Erythroblast (primary cell): ENCODE measurements around the gene HNMT.
"Not testable (repeated sequence)": the region's sequence is repeated elsewhere in the genome, so short reads cannot be mapped to it uniquely, and the experiment has no call there.

Experiments used
- DNase-seq, 2 experiments: peaks; one replicate each; lab custom pipeline; 2025; lab: John Stamatoyannopoulos, UW
- GATA1 ChIP-seq: IDR thresholded peaks from 2 replicates; pipeline ENCODE4 v1.6.1; 2011; ENCODE audit warnings: low read depth, mild to moderate bottlenecking, control low read depth, low read length, moderate library complexity
- POLR2A ChIP-seq: IDR thresholded peaks from 2 replicates; pipeline ENCODE4 v1.6.1; 2011; ENCODE audit warnings: mild to moderate bottlenecking, low read length

HNMT gene

DNA sequence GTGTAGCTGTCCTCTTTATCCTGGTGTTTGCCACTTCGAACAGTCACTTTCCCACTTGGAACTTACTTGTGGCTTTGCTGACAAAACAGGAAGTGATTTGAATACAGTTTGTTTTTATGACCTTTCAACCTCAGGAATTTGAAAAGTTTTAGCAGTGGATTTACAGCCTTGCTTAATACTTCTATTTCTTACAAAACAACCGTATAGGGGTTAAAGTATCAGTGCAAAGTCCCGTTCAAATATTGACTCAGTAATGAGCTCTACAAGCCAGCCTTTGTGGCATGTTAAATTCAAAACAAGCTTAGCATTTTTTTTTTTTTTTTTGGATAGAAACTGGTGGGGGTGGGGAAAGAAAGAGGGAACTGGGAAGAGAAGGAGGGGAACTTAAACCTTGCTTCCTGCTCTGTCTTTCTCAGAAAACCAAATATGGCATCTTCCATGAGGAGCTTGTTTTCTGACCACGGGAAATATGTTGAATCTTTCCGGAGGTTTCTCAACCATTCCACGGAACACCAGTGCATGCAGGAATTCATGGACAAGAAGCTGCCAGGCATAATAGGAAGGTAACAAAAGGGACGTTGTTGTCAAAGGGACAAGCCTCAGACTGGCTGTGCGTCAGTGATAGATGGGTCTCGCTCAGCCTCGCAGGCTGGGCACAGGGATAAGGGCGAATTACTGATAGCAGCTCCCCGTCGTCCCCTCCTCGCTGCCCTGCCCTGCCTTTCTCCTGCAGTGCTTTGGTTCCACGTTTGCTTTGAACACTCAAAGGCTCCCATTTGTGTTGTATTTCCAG is at the start of gene HNMT:
Gene HNMT, plus strand, starts transcription at position 408 of the 793 bp plus-strand sequence. Its CDS starts 19 bp downstream, at position 427.
- peak; percentile 73 to 90 for DNase-seq
- TF ChIP-seq POLR2A = no peak
- TF ChIP-seq GATA1 = peak; percentile 68

- no peak for TF ChIP-seq POLR2A
- no peak for TF ChIP-seq GATA1
- DNase-seq = no peak
These were observed 43.0 kb upstream of the HNMT start for GRCh38 chr2:137921105-137921880.

DNA sequence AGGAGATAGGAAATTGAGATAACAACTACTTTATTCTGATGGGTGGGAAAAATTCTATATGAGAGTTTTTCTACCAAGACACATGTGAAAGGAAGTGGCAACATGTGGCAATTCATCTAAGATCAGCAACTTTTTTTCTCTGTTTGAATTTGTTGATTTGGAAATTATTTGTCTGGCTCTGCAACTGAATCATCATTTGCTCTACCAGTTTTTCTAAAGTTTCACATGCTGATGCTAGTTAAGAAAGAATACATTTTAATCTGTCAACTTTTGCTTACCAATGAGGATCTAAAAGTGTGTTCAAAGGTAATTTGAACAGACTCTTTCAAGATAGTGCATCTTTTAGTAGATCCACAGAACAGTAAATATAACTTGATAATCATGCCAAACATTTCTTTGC is 42.1 kb upstream of the HNMT start:
- DNase-seq = not testable (repeated sequence)

DNA sequence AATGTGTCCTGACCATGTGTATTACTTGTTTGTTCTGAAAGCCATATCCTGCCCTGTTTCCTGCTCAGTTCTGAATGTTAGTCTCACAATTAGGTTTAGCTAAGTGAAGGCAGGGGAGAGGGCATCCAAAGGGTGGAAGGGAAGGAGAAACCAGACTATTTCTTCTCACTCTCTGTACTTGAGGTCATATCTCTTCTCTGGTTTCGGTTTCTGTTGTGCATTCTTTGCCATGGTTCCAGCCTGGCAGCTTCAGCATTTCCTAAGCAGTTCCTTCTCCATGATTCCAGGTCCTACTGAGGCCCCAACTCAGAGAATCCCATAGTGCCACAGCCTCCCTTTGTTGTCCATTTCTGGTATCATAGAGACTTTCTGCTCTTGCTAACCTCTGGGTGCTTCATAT is 40.3 kb upstream of the HNMT start:
- DNase-seq = no peak

DNA sequence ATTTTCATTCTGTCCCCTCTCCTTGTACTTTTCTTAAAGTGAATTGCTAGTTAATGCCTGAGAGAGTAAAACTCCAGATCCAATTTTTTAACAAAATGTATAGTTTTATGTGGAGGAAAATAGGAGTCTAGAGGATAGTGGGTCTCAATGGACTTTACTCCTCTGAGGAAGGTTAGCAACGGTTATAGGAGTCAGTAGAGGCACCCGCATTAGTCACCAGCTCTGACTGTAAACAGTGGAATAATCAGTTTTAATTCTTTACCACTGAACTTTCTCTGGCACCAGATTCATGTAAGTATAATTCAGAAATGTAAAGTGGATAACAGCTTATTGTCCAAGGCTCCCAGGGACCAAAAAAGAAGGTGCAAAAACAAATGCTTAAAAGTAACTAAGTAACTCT is 38.7 kb upstream of the HNMT start:
- no peak for DNase-seq

More for the DNA sequence above, 40.3 kb upstream of the HNMT start:
- TF ChIP-seq POLR2A (no peak), GATA1 (no peak)

DNA sequence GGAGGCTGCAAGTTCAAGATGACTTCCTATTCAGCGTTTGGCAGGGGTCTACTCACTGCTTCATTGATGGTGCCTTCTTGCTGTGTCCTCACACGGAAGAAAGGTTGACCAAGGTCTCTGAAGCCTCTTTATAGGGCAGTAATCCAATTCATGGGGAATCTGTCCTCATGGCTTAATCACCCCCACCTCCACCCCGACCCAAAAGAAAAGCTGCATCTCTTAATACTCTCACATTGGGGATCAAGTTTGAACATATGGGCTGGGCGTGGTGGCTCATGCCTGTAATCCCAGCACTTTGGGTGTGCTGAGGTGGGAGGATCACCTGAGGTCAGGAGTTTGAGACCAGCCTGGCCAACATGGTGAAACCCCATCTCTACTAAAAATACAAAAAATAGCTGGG is 36.4 kb upstream of the HNMT start:
- TF ChIP-seq POLR2A (no peak), GATA1 (no peak)
- no peak for DNase-seq

More for the DNA sequence above, 38.7 kb upstream of the HNMT start:
- TF ChIP-seq POLR2A = no peak
- no peak for TF ChIP-seq GATA1

GRCh38 chr2:137928547-137929518 is 35.4 kb upstream of the HNMT start:
- no peak for DNase-seq
- TF ChIP-seq POLR2A = no peak
- TF ChIP-seq GATA1 = no peak

DNA sequence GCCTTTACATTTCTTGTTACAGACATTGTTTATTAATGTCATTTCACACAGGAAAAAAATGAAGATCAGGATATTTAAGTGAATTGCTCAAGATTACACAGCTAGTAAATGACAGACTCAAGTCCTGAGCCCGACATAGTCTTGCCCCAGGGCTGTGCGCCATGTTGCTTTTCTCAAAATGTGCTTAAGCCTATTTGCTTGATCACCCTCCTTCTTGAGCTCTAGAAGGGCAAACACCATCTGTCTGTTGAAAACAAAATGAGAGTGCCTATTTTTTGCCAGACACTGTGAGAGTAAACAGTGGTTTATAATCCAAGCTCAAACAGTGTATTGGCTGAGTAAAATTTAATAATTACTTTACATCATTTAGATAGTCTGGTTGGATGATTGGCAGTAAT is 34.8 kb upstream of the HNMT start:
- no peak for DNase-seq
- TF ChIP-seq POLR2A = no peak
- TF ChIP-seq GATA1 = no peak

GRCh38 chr2:137930146-137930545 is 34.1 kb upstream of the HNMT start:
- no peak for TF ChIP-seq GATA1
- TF ChIP-seq POLR2A = no peak
- DNase-seq = no peak

GRCh38 chr2:137935591-137935990 is 28.7 kb upstream of the HNMT start:
- TF ChIP-seq POLR2A = no peak
- no peak for TF ChIP-seq GATA1
- DNase-seq = no peak

- no peak for TF ChIP-seq GATA1
- DNase-seq = no peak
These were observed 27.0 kb upstream of the HNMT start for GRCh38 chr2:137937246-137937645.

- TF ChIP-seq POLR2A (no peak), GATA1 (no peak)
- DNase-seq = no peak
These were observed 26.5 kb upstream of the HNMT start for GRCh38 chr2:137937778-137938177.

- DNase-seq = no peak
- no peak for TF ChIP-seq GATA1
- TF ChIP-seq POLR2A = no peak
These were observed 26.1 kb upstream of the HNMT start for GRCh38 chr2:137938204-137938603.

DNA sequence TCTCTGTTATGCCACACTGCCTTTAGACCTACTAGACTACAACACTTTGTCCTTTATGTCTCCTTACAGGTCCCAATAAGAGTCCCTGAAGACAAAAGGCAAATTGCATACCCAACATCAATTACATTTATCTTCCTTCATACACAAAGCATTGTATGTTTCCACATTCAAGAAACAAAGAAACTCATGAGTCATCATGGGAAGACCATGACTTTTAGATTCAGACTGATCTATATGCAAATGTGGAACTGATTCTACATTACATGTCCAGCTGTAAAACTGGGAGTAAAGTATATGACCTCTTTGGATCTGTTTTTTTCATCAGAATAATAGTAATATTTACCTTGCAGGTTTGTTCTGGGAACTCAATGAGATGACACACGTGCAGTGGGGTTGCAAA is 25.2 kb upstream of the HNMT start:
- no peak for TF ChIP-seq GATA1
- TF ChIP-seq POLR2A = no peak
- no peak for DNase-seq
